GM12878 (cell line): ENCODE data around the gene ABL2. TPM values are rescaled to one million over a fixed set of nuclear protein-coding genes. Genes with fewer than 3 reads are reported as not detected.

Source experiments
- CREM ChIP-seq: IDR thresholded peaks from 2 replicates; pipeline ENCODE4 v1.6.1; 2014; ENCODE audit warnings: antibody characterized with exemption, low read depth
- LARP7 ChIP-seq: fragments of 450-650 bp; IDR thresholded peaks from 2 replicates; pipeline ENCODE4 v1.6.1; 2017; ENCODE audit warnings: mild to moderate bottlenecking
- polyA plus RNA-seq, 11 experiments: library from polyadenylated mRNA; depleted of rRNA in 4 of 11; unstranded in 6 of 11; stranded (reverse) in 5 of 11; fragments of >200 nt; fragmentation: Nextera tagmentation in 4 of 11; fragmentation: Illumina TruSeq in 1 of 11; extraction: Ambion mirVana in 4 of 11; extraction: Trizol in 1 of 11; gene quantifications; 1 replicate in 1 of 11; 2 replicates in 10 of 11; pipeline versions ENCODE4 v1.2.1 to v1.2.3, GENCODE V29; 2011 to 2016; ENCODE audit warnings: inconsistent platforms in 2 of 11, missing spikeins in 2 of 11, low read depth in 1 of 11
- total RNA-seq, 4 experiments: library from RNA; depleted of rRNA in 3 of 4; stranded (reverse); fragments of >200 nt in 3 of 4; fragmentation: Illumina TruSeq in 1 of 4; extraction: Trizol in 1 of 4; gene quantifications; 2 replicates each; pipeline versions ENCODE4 v1.2.1 to v1.2.3, GENCODE V29; 2013 to 2021
- TF ChIP-seq, protein P1 (sequence below): IDR thresholded peaks from 2 replicates; pipeline ENCODE4 v1.6.1; 2011; ENCODE audit warnings: borderline replicate concordance, low read depth, mild to moderate bottlenecking, moderate library complexity, mixed read lengths, low read length; ENCODE audit not compliant: insufficient read depth; ENCODE audit errors: extremely low read length
- TF ChIP-seq, protein P2 (sequence below): IDR thresholded peaks from 2 replicates; pipeline ENCODE4 v1.6.1; 2012; ENCODE audit warnings: improper control_type of control experiment, low read depth, low read length; ENCODE audit not compliant: insufficient replicate concordance
- TF ChIP-seq, protein P3 (sequence below): fragments of 450-650 bp; IDR thresholded peaks from 2 replicates; pipeline ENCODE4 v1.6.1; 2018; ENCODE audit warnings: borderline replicate concordance, mild to moderate bottlenecking; ENCODE audit not compliant: partially characterized antibody

Gene ABL2
- total and polyA plus RNA-seq, 10 of the 15 experiments (the other 5 are each of a cell fraction or from before 2014, with no cell fraction given), result 0.57 to 9.4 (median 3.6) TPM

DNA sequence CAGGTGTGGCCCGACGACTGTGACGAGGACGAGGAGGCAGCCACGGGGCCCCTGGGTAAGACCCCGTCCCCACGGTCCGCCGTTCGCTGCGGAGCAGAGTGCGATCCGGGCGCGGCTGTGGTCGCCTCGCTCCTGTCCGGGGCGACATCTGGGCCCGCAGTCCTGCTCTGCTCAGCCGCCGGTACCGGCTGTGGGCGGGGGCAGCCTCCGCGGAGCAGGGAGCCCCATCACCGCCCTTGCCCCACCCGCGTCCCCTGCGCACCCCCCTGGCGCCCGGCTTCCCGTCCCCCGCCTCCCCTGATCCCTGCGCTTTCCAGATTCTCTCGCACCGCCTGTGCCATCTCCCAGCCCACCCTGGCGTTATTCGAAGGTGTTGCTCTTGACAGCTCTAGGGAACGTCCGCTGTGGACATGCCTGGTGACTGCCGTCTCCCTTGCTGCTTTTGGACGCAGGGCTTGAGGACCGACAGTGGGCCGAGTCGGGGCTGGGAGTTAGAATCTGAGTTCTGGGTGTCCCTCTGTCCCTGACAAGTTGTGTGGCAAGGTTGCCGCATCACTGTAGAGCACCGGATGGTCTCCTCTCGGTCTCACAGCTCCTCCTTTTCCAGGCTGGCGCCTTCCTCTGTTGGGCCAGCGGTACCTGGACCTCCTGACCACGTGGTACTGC is 147.0 kb downstream of the ABL2 start (continued):
- TF ChIP-seq, protein P1, sequence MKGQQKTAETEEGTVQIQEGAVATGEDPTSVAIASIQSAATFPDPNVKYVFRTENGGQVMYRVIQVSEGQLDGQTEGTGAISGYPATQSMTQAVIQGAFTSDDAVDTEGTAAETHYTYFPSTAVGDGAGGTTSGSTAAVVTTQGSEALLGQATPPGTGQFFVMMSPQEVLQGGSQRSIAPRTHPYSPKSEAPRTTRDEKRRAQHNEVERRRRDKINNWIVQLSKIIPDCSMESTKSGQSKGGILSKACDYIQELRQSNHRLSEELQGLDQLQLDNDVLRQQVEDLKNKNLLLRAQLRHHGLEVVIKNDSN, result no peak
- TF ChIP-seq LARP7 (0 out of 2 replicates have a peak, but pooled peaks have one; percentile 0), CREM (no peak)
- TF ChIP-seq, protein P2, sequence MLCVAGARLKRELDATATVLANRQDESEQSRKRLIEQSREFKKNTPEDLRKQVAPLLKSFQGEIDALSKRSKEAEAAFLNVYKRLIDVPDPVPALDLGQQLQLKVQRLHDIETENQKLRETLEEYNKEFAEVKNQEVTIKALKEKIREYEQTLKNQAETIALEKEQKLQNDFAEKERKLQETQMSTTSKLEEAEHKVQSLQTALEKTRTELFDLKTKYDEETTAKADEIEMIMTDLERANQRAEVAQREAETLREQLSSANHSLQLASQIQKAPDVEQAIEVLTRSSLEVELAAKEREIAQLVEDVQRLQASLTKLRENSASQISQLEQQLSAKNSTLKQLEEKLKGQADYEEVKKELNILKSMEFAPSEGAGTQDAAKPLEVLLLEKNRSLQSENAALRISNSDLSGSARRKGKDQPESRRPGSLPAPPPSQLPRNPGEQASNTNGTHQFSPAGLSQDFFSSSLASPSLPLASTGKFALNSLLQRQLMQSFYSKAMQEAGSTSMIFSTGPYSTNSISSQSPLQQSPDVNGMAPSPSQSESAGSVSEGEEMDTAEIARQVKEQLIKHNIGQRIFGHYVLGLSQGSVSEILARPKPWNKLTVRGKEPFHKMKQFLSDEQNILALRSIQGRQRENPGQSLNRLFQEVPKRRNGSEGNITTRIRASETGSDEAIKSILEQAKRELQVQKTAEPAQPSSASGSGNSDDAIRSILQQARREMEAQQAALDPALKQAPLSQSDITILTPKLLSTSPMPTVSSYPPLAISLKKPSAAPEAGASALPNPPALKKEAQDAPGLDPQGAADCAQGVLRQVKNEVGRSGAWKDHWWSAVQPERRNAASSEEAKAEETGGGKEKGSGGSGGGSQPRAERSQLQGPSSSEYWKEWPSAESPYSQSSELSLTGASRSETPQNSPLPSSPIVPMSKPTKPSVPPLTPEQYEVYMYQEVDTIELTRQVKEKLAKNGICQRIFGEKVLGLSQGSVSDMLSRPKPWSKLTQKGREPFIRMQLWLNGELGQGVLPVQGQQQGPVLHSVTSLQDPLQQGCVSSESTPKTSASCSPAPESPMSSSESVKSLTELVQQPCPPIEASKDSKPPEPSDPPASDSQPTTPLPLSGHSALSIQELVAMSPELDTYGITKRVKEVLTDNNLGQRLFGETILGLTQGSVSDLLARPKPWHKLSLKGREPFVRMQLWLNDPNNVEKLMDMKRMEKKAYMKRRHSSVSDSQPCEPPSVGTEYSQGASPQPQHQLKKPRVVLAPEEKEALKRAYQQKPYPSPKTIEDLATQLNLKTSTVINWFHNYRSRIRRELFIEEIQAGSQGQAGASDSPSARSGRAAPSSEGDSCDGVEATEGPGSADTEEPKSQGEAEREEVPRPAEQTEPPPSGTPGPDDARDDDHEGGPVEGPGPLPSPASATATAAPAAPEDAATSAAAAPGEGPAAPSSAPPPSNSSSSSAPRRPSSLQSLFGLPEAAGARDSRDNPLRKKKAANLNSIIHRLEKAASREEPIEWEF, result no peak
- TF ChIP-seq, protein P3, sequence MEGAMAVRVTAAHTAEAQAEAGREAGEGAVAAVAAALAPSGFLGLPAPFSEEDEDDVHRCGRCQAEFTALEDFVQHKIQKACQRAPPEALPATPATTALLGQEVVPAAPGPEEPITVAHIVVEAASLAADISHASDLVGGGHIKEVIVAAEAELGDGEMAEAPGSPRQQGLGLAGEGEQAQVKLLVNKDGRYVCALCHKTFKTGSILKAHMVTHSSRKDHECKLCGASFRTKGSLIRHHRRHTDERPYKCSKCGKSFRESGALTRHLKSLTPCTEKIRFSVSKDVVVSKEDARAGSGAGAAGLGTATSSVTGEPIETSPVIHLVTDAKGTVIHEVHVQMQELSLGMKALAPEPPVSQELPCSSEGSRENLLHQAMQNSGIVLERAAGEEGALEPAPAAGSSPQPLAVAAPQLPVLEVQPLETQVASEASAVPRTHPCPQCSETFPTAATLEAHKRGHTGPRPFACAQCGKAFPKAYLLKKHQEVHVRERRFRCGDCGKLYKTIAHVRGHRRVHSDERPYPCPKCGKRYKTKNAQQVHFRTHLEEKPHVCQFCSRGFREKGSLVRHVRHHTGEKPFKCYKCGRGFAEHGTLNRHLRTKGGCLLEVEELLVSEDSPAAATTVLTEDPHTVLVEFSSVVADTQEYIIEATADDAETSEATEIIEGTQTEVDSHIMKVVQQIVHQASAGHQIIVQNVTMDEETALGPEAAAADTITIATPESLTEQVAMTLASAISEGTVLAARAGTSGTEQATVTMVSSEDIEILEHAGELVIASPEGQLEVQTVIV, result no peak
